KMS-11 (cell line): ENCODE measurements around the gene KRT39.

Source experiments
- H2AFZ ChIP-seq: fragments of 200-600 bp; sonication (generic); 2 replicates; pipeline ENCODE4 v1.6.1; 2016; ENCODE audit warnings: antibody characterized with exemption, mixed run types, low read depth
- H3K27ac ChIP-seq: fragments of 200-600 bp; sonication (generic); 2 replicates; pipeline ENCODE4 v1.6.1; 2016; ENCODE audit warnings: mild to moderate bottlenecking, mixed run types
- H3K27me3 ChIP-seq: fragments of 200-600 bp; sonication (generic); 2 replicates; pipeline ENCODE4 v1.6.1; 2017; ENCODE audit warnings: mild to moderate bottlenecking, low read depth, mixed run types, moderate library complexity; ENCODE audit not compliant: insufficient read depth
- H3K36me3 ChIP-seq: fragments of 200-600 bp; sonication (generic); 2 replicates; pipeline ENCODE4 v1.6.1; 2017; ENCODE audit warnings: mild to moderate bottlenecking, mixed run types; ENCODE audit not compliant: insufficient read depth
- H3K4me1 ChIP-seq: fragments of 200-600 bp; sonication (generic); 2 replicates; pipeline ENCODE4 v1.6.1; 2016; ENCODE audit warnings: mild to moderate bottlenecking, low read depth, mixed run types; ENCODE audit not compliant: poor library complexity, severe bottlenecking
- H3K4me2 ChIP-seq: fragments of 200-600 bp; sonication (generic); 2 replicates; pipeline ENCODE4 v1.7.0; 2016; ENCODE audit warnings: mild to moderate bottlenecking, mixed run types
- H3K4me3 ChIP-seq: fragments of 200-600 bp; sonication (generic); IDR thresholded peaks from 2 replicates; pipeline ENCODE4 v1.6.1; 2017; ENCODE audit warnings: low read depth, low read length, mixed read lengths; ENCODE audit not compliant: insufficient read depth
- H3K79me2 ChIP-seq: fragments of 200-600 bp; sonication (generic); 2 replicates; pipeline ENCODE4 v1.6.1; 2016; ENCODE audit warnings: low read depth, mixed run types; ENCODE audit not compliant: insufficient read depth
- H3K9ac ChIP-seq: fragments of 200-600 bp; sonication (generic); 2 replicates; pipeline ENCODE4 v1.6.1; 2016; ENCODE audit warnings: mild to moderate bottlenecking, mixed run types
- H4K20me1 ChIP-seq: fragments of 200-600 bp; sonication (generic); 2 replicates; pipeline ENCODE4 v1.6.1; 2016; ENCODE audit warnings: mild to moderate bottlenecking, mixed run types; ENCODE audit not compliant: insufficient read depth
- TF ChIP-seq, protein P1 (sequence below): fragments of 200-600 bp; sonication (generic); conservative IDR thresholded peaks from 2 replicates; pipeline ENCODE4 v1.6.1; 2017; ENCODE audit warnings: low read depth, mild to moderate bottlenecking, antibody characterized with exemption, low read length, moderate library complexity, mixed read lengths

Gene KRT39

DNA sequence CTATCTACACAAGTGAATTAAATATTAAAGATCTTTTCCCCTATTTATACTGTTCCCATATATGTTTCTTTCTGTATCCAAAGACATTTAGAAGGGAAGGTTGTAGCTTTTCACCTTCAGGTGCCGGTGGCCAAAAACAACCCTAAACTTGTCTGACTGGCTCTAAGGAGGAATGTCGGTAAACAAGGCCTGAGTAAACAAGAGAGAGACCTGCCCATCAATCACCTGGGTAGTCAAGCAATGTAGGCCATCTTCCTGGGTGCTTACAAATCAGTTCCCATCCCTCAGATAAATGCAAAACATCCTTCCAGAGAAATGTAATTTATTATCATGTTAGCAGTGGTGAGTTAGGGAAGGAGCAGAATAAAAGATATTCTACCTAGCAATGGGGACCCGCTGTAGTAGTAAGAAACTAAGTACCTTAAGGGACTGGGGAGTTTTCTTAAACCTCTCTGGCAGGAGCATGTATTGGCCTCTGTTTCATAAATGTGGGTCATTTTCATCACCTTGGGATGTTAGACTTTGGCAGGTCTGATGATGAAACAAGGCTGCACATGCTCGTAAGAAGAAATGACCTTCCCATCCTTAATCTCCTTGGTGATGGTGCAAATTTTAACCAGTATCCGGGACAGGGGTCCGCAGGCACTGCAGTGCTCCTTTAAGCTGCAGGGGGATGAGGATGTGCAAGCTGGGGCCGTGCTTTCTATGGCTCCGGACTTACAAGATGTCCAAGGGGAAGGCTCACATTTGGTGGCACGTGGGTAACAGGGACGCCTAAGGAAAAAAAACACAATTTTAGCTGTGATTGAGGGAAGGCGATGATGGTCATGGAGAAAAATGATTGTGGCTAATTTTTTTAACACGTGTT is 8.4 kb downstream of the KRT39 start:
- H3K4me3 ChIP-seq: no peak overlapping the region
- no peak overlapping the region for H3K27ac ChIP-seq
- H4K20me1 ChIP-seq: no peaks in the 10 kb centered on the region
- no peak overlapping the region for H3K9ac ChIP-seq
- TF ChIP-seq, protein P1, sequence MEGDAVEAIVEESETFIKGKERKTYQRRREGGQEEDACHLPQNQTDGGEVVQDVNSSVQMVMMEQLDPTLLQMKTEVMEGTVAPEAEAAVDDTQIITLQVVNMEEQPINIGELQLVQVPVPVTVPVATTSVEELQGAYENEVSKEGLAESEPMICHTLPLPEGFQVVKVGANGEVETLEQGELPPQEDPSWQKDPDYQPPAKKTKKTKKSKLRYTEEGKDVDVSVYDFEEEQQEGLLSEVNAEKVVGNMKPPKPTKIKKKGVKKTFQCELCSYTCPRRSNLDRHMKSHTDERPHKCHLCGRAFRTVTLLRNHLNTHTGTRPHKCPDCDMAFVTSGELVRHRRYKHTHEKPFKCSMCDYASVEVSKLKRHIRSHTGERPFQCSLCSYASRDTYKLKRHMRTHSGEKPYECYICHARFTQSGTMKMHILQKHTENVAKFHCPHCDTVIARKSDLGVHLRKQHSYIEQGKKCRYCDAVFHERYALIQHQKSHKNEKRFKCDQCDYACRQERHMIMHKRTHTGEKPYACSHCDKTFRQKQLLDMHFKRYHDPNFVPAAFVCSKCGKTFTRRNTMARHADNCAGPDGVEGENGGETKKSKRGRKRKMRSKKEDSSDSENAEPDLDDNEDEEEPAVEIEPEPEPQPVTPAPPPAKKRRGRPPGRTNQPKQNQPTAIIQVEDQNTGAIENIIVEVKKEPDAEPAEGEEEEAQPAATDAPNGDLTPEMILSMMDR: no peak
- H3K4me1 ChIP-seq: no peaks in the 10 kb centered on the region
- no peaks in the 10 kb centered on the region for H3K36me3 ChIP-seq
- H3K79me2 ChIP-seq: no peaks in the 10 kb centered on the region
- no peak overlapping the region for H3K4me2 ChIP-seq
- no peaks in the 10 kb centered on the region for H3K27me3 ChIP-seq
- no peak overlapping the region for H2AFZ ChIP-seq

DNA sequence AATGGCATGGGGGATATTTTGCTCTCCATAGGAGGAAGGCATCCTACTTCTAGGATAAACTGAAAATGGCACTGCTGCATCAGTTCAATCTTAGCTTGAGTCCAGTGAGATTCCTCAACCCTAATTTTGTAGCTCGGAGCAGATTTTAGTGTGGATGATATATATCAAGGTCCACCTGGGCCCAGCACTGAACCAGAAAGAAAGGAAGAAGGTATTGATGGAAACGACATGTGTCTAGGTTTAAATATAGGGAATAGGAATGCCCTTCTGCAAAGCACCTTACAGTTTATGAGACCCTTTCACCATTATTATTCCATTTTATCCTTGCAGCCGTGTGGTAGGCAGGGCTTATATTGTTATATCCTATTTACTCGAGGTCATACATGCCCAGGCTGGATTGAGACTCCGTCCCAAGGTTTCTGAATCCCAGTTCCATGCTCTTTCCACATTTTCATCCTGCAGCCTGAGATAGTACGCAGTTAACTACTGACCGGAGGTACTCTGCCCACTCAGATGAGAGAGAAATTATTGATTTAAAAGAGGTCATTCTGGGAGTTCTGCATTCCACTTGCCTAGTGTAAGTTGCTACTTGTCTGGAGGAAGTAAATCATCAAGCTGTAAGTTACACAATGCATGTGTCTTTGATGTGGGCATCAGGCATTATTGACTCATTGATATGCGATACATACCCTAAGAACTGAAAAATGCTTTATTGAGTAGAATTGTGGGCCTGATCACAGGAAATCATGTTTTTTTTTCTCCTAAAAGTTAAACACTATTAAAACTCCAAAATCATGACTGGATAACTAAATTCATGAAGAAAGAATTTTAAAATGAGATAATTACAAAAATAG is 10.1 kb downstream of the KRT39 start:
- Histone ChIP-seq H3K36me3 (no peaks in the 10 kb centered on the region), H3K27me3 (no peaks in the 10 kb centered on the region), H3K9ac (no peak overlapping the region), H2AFZ (no peak overlapping the region), H3K4me3 (no peak overlapping the region), H3K27ac (no peak overlapping the region), H4K20me1 (no peaks in the 10 kb centered on the region), H3K4me1 (no peaks in the 10 kb centered on the region), H3K79me2 (no peaks in the 10 kb centered on the region), H3K4me2 (no peak overlapping the region)
- TF ChIP-seq, protein P1: no peak

DNA sequence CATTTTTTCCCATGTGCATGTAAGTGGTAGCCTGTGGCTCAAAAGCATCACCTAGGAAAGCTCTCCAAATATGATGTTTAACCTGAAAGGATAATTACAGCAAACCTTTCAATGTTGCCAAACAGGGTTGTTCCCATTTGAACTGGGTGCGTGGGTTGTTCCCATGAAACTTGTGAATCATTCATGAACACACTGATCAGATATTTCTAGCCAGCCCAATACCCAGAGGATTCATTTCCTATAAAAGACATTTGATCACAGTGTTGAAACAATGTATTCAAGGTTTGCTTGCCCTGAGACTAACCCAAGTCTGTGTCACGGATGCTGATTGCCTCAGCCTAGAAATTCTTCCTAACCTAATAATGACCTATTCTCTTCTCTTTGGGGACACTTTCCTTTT is 12.9 kb downstream of the KRT39 start:
- H3K4me2 ChIP-seq: no peak overlapping the region
- H4K20me1 ChIP-seq: no peaks in the 10 kb centered on the region
- no peaks in the 10 kb centered on the region for H3K79me2 ChIP-seq
- H2AFZ ChIP-seq: no peak overlapping the region
- H3K4me1 ChIP-seq: no peaks in the 10 kb centered on the region
- TF ChIP-seq, protein P1: no peak
- H3K27me3 ChIP-seq: no peaks in the 10 kb centered on the region
- no peaks in the 10 kb centered on the region for H3K36me3 ChIP-seq
- H3K9ac ChIP-seq: no peak overlapping the region
- H3K27ac ChIP-seq: no peak overlapping the region
- no peak overlapping the region for H3K4me3 ChIP-seq

DNA sequence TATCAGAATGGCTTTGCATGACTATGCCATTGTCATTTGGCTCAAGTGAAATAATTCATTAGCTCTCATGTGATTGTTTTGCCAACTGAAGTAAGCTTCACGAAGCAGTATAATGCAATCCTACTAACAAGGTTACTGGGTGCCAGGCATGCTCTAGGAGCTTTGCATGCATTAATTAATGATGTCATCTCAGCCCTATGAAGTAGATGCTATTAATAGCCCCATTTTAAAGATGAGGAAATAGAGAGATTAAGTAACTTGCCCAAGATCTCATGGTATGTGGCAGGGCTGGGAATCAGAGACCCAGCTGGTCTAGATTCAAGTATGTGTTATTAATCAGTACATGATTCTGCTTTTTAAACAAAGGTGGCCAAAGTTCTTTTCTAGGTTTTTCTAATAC is 14.1 kb downstream of the KRT39 start:
- Histone ChIP-seq H2AFZ (no peak overlapping the region), H3K27ac (no peak overlapping the region), H3K9ac (no peak overlapping the region), H3K36me3 (no peaks in the 10 kb centered on the region), H3K79me2 (no peaks in the 10 kb centered on the region), H3K27me3 (no peaks in the 10 kb centered on the region), H3K4me1 (no peaks in the 10 kb centered on the region), H3K4me2 (no peak overlapping the region), H4K20me1 (no peaks in the 10 kb centered on the region), H3K4me3 (no peak overlapping the region)
- TF ChIP-seq, protein P1: no peak
